T-helper 2 cell treated with Interferon-gamma antibody and Interleukin-4, amounts not matched to agents 100 ng/mL and 5 ng/mL, for 36 hours (primary cell): ENCODE measurements around the gene TMEM223. TPM values are rescaled to one million over a fixed set of nuclear protein-coding genes. Genes with fewer than 3 reads are reported as not detected.
"Not testable (repeated sequence)": the region's sequence is repeated elsewhere in the genome, so short reads cannot be mapped to it uniquely, and the experiment has no call there.

Experiments
- intact Hi-C: fragments of 100-400 bp; cut with micrococcal nuclease; formaldehyde crosslinking; loops from one replicate; pipeline ENCODE4 v1.15.1; 2023
- total RNA-seq: library from RNA; stranded (reverse); gene quantifications from 2 replicates; pipeline ENCODE4 v1.2.3, GENCODE V29; 2022

Gene TMEM223
- total RNA-seq, 1 donor from 2014 or later: 19.8 TPM

DNA sequence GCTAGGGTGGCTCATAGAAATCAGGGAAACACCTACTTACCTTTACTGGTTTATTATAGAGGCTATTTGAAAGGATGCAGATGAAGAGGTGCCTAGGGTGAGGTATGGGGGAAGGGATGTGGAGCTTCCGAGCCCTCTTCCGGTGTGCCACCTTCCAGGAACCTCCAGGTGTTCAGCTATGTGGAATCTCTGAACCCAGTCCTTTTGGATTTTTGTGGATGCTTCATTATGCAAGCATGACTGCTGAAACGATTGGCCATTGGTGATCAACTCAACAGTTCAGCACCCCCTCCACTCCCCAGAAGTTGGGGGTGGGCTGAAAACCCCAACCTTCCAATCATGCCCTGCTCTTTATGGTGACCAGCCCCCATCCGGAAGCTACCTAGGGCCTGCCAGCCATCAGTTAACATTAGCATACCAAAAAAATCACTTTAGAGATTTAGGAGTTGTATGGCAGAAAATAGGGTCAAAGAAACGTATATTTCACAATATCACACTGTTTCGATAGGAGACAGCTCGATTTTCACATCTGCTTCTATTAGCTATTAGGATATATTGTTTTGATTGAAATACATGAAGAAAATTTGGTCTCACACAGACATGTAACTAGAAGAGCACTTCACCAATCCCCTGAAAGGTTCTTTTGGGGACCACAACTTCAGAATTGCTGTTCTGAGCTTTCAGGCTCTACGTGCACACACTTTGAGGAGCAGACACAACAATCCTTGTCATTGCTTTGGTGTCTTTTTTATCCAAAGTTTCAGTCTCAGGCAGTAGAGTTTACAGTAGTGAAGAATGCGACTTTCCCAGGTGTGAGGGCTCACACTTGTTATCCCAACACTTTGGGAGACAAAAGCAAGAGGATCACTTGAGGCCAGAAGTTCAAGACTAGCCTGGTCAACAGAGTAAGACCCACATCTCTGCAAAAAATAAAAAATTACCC is 33.7 kb downstream of the TMEM223 start:
- intact Hi-C loops: no loop called here

DNA sequence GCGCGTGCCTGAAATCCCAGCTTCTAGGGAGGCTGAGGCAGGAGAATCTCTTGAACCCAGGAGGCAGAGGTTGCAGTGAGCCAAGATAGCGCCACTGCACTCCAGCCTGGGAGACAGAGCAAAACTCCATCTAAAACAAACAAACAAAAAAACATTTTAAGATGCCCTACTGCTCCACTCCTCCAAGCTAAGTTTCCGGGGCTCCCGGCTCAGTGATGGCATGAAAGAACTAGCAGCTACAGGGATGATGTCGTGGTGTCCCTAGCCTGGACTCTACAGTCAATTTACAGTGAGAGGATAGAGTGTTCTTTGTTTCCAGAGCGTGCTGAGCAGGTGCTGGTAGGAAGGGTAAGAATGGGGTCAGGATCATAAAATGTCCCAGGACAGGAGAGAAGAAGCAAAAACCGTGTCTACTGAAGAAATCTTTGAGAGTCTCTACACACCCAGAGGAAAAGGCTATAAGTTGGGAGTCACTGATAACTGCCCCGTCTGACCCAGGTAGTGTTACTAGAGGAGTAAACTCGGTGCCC is 36.7 kb downstream of the TMEM223 start:
- intact Hi-C loops: no loop called here

- intact Hi-C loops: loop anchor here (1.0 kb wide), 5 partner anchors 7 to 45 kb away; partner anchors contain the start of genes POLR2G, TAF6L, TMEM179B and TTC9C
Measured at GRCh38 chr11:62753736-62754603, 37.8 kb downstream of the TMEM223 start, which contains the start of gene ZBTB3. TSS of gene ZBTB3 (minus strand) at chr11:62754160. CDS start at chr11:62753664, 496 bp downstream.

DNA sequence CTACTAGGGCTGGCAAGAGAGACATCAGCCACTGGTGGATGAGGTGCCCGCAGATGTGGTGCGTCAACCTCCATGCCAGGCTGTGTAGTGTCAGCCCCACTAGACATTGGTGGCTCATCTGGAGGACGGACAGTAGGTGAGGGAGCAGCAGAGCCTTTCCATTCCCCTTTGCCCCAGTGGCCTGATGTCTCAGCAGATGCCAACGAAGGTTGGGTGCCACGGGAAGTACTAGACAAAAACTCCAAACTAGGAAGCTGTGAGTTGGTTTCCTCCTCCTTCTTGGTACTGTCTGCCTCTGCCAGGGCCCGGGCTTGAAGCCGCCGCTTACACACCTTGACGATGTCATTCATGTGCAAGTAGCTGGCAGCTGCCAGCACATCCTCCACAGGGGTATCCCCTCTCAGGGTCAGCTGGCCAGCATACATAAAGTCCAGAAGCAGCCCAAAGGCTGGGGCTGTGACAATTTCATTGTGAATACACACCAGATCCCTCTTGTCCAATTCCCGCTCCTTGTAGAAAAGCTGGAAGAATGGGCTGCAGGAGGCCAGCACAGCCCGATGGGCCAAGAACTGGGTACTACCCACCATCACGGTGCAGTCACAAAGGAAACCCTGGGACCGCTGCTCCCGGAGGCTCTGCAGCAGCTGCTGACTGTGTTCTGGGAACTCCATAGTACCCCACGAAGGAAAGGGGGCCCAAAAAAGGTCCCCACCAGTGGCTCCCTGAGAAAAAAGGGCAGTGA is 38.6 kb downstream of the TMEM223 start:
- intact Hi-C loops: loop anchor here (1.0 kb wide), 4 partner anchors 8 to 44 kb away; partner anchors contain the start of genes POLR2G, TMEM179B and TTC9C

DNA sequence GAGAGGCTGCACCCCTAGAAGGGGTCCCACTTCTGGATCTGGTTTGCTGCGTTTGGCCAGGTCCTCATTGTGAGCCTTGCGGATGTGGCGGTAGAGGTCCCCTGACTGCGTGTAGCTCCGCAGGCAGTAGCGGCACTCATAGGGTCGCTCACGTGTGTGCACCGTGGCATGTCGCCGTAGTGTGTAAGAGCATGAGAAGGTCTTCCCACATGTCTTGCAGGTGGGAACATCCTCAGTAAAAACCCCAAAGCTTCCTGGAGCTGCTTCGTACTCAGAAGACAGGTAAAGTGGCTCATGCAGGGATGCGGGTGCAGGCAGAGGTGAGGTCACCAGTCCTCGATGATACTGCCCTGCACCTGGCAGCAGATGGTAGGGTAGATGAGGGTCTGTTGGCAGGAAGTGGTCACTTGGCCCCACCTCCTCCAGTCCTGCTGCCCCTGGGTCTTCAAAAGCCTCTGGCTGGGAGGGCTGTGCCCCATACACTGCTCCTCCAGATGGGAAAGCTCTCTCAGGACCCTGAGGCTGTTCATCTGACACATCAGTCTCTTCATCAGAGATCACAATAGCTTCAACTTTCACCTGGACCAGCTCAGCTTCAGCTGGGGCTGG is 39.5 kb downstream of the TMEM223 start:
- intact Hi-C loops: no loop called here

DNA sequence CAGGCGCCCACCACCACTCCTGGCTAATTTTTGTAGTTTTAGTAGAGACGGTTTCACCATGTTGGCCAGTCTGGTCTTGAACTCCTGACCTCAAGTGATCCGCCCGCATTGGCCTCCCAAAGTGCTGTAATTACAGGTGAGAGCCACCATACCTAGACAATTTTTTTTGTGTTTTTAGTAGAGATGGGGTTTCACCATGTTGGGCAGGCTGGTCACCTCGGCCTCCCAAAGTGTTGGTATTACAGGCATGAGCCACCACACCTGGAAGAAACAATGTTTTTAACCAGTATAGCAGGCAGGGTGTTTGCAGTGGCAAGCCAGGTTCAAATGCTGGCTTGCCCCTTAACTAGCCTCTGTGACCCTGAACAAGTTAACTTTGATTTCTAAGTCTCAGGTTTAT is 41.9 kb downstream of the TMEM223 start:
- intact Hi-C loops: not testable (repeated sequence)

GRCh38 chr11:62747475-62748160 is 44.2 kb downstream of the TMEM223 start:
- intact Hi-C loops: no loop called here

Other genes with a start within 250 kb of the TMEM223 start
- gene AHNAK, start 245.2 kb downstream of the TMEM223 start, total RNA-seq: 288 and 291 TPM in 2 replicates
- gene EEF1G, start 218.1 kb downstream of the TMEM223 start, total RNA-seq: 1,326 and 1,342 TPM in 2 replicates
- 26.4 and 30.9 TPM in 2 replicates for gene TUT1, start 200.5 kb downstream of the TMEM223 start, total RNA-seq
- gene MTA2, start 190.1 kb downstream of the TMEM223 start, total RNA-seq: 257 and 262 TPM in 2 replicates
- 126 and 133 TPM in 2 replicates for gene EML3, start 179.2 kb downstream of the TMEM223 start, total RNA-seq
- gene ROM1, start 178.7 kb downstream of the TMEM223 start, total RNA-seq: 0.95 and 1.0 TPM in 2 replicates
- 65.4 and 69.3 TPM in 2 replicates for gene B3GAT3, start 170.0 kb downstream of the TMEM223 start, total RNA-seq
- 275 and 283 TPM in 2 replicates for gene GANAB, start 145.4 kb downstream of the TMEM223 start, total RNA-seq
- 31.0 and 31.8 TPM in 2 replicates for gene INTS5, start 138.7 kb downstream of the TMEM223 start, total RNA-seq
- gene C11orf98, start 126.8 kb downstream of the TMEM223 start, total RNA-seq: 99.6 and 105 TPM in 2 replicates
- gene CSKMT, start 126.7 kb downstream of the TMEM223 start, total RNA-seq: 21.3 and 24.7 TPM in 2 replicates
- gene UQCC3, start 120.3 kb downstream of the TMEM223 start, total RNA-seq: 8.7 and 9.2 TPM in 2 replicates
- 18.9 and 20.7 TPM in 2 replicates for gene LBHD1, start 119.7 kb downstream of the TMEM223 start, total RNA-seq
- gene UBXN1, start 112.9 kb downstream of the TMEM223 start, total RNA-seq: 113 and 119 TPM in 2 replicates
- 0.25 and 0.32 TPM in 2 replicates for gene LRRN4CL, start 102.5 kb downstream of the TMEM223 start, total RNA-seq
- 26.5 and 28.4 TPM in 2 replicates for gene BSCL2, start 84.6 kb downstream of the TMEM223 start, total RNA-seq
- gene GNG3, start 84.3 kb downstream of the TMEM223 start, total RNA-seq: 0.30 TPM in 1 of 2 replicates, not detected in the other
- 69.9 and 72.6 TPM in 2 replicates for gene HNRNPUL2, start 64.5 kb downstream of the TMEM223 start, total RNA-seq
- gene TTC9C, start 63.5 kb downstream of the TMEM223 start, total RNA-seq: 37.0 and 39.9 TPM in 2 replicates
- gene ZBTB3, start 37.8 kb downstream of the TMEM223 start, total RNA-seq: 12.9 and 13.9 TPM in 2 replicates
- 101 and 104 TPM in 2 replicates for gene POLR2G, start 30.4 kb downstream of the TMEM223 start, total RNA-seq
- 21.6 and 21.9 TPM in 2 replicates for gene TAF6L, start 20.6 kb downstream of the TMEM223 start, total RNA-seq
- gene TMEM179B, start 4.6 kb downstream of the TMEM223 start, total RNA-seq: 37.1 and 37.2 TPM in 2 replicates
- 86.2 and 91.7 TPM in 2 replicates for gene NXF1, start 13.4 kb upstream of the TMEM223 start, total RNA-seq
- 39.4 and 39.8 TPM in 2 replicates for gene STX5, start 40.0 kb upstream of the TMEM223 start, total RNA-seq
- 0.77 TPM in 1 of 2 replicates, not detected in the other for gene TEX54, start 40.8 kb upstream of the TMEM223 start, total RNA-seq
- 77.5 and 81.6 TPM in 2 replicates for gene WDR74, start 47.6 kb upstream of the TMEM223 start, total RNA-seq
- gene SLC3A2, start 88.9 kb upstream of the TMEM223 start, total RNA-seq: 163 TPM in 2 replicates
- gene CHRM1, start 129.4 kb upstream of the TMEM223 start, total RNA-seq: not detected in 2 replicates
- not detected in 2 replicates for gene SLC22A6, start 193.0 kb upstream of the TMEM223 start, total RNA-seq
- not detected in 2 replicates for gene SLC22A8, start 223.8 kb upstream of the TMEM223 start, total RNA-seq